ENCODE data around the gene ARHGAP26. TPM values are rescaled to one million over a fixed set of nuclear protein-coding genes. Genes with fewer than 3 reads are reported as not detected.

The ARHGAP26 gene
- total RNA-seq, 1 experiment from 2014 or later = 34.5 TPM

DNA sequence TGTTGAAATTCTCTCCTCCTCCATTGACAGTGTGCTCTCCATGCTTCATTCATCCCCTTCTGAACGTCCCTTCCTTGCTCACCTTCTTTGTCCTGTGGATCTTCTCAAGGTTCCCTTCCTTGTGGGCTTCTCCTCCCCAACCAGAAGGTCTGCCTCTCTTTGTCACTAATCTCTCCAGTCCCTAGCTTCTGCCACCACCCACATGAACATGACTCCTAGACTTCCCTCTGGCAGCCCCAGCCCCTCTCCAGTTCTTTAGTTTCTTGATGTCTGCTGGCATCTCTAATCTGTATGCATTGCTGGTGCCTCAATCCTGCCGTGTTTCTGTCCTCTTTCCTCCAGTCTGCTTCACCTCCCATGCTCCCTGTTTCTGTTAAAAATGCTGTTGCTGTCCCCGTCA, 79.3 kb downstream of the ARHGAP26 start:
- Histone ChIP-seq H2AFZ (ENCODE audit: low read depth, low read length, poor library complexity, severe bottlenecking) (no peak overlapping the region), H3K9ac (ENCODE audit: low read length) (no peak overlapping the region), H3K9me2 (ENCODE audit: insufficient read depth) (no peaks in the 10 kb centered on the region), H3K4me1 (ENCODE audit: control insufficient read depth in 1 of 2, insufficient read depth in 2 of 2, low read length in 2 of 2) (peaks cover 24 to 33% of the 10 kb centered on the region in 2 experiments), H3K4me3 (replicated peaks in 1 of 2; ENCODE audit: low read depth in 1 of 2, low read length in 2 of 2) (no peak overlapping the region), H3K27me3 (ENCODE audit: insufficient read depth, low read length) (no peaks in the 10 kb centered on the region), H3K79me2 (ENCODE audit: insufficient read depth, low read length) (peaks cover 33% of the 10 kb centered on the region), H3K27ac (ENCODE audit: low read depth, low read length) (no peak overlapping the region), H4K20me1 (ENCODE audit: insufficient read depth) (no peaks in the 10 kb centered on the region), H3K36me3 (ENCODE audit: control insufficient read depth in 1 of 2, insufficient read depth in 2 of 2, low read length in 2 of 2) (no peaks in the 10 kb centered on the region), H3K9me3 (ENCODE audit: control insufficient read depth in 1 of 2, insufficient read depth in 1 of 2, low read depth in 1 of 2, low read length in 2 of 2) (no peaks in the 10 kb centered on the region), H3K4me2 (ENCODE audit: low read length) (no peak overlapping the region)
- intact Hi-C loops (cut with micrococcal nuclease) = no loop called here
- POLR2A ChIA-PET = no interaction called here
- ATAC-seq = no peak
- CTCF ChIA-PET = no interaction called here
- DNase-seq (ENCODE audit: low read depth, low spot score) = no peak
- no peak for TF ChIP-seq ZNF274 (IDR thresholded peaks at IDR 0.05; ENCODE audit: low read depth, low read length)
- TF ChIP-seq TCF7L2 (IDR thresholded peaks at IDR 0.05; ENCODE audit: borderline replicate concordance, extremely low read depth, insufficient read depth, insufficient read length) = no peak
- TF ChIP-seq, protein P1, sequence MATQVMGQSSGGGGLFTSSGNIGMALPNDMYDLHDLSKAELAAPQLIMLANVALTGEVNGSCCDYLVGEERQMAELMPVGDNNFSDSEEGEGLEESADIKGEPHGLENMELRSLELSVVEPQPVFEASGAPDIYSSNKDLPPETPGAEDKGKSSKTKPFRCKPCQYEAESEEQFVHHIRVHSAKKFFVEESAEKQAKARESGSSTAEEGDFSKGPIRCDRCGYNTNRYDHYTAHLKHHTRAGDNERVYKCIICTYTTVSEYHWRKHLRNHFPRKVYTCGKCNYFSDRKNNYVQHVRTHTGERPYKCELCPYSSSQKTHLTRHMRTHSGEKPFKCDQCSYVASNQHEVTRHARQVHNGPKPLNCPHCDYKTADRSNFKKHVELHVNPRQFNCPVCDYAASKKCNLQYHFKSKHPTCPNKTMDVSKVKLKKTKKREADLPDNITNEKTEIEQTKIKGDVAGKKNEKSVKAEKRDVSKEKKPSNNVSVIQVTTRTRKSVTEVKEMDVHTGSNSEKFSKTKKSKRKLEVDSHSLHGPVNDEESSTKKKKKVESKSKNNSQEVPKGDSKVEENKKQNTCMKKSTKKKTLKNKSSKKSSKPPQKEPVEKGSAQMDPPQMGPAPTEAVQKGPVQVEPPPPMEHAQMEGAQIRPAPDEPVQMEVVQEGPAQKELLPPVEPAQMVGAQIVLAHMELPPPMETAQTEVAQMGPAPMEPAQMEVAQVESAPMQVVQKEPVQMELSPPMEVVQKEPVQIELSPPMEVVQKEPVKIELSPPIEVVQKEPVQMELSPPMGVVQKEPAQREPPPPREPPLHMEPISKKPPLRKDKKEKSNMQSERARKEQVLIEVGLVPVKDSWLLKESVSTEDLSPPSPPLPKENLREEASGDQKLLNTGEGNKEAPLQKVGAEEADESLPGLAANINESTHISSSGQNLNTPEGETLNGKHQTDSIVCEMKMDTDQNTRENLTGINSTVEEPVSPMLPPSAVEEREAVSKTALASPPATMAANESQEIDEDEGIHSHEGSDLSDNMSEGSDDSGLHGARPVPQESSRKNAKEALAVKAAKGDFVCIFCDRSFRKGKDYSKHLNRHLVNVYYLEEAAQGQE (IDR thresholded peaks at IDR 0.05; ENCODE audit: low read depth) = no peak
- TF ChIP-seq, protein P2, sequence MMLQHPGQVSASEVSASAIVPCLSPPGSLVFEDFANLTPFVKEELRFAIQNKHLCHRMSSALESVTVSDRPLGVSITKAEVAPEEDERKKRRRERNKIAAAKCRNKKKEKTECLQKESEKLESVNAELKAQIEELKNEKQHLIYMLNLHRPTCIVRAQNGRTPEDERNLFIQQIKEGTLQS (IDR thresholded peaks at IDR 0.05) = no peak
- TF ChIP-seq YY1 (IDR thresholded peaks at IDR 0.05; ENCODE audit: extremely low read depth, insufficient replicate concordance, low read depth, low read length) = no peak
- TF ChIP-seq SP1 (IDR thresholded peaks at IDR 0.05; ENCODE audit: low read depth) = no peak
- TF ChIP-seq, protein P3, sequence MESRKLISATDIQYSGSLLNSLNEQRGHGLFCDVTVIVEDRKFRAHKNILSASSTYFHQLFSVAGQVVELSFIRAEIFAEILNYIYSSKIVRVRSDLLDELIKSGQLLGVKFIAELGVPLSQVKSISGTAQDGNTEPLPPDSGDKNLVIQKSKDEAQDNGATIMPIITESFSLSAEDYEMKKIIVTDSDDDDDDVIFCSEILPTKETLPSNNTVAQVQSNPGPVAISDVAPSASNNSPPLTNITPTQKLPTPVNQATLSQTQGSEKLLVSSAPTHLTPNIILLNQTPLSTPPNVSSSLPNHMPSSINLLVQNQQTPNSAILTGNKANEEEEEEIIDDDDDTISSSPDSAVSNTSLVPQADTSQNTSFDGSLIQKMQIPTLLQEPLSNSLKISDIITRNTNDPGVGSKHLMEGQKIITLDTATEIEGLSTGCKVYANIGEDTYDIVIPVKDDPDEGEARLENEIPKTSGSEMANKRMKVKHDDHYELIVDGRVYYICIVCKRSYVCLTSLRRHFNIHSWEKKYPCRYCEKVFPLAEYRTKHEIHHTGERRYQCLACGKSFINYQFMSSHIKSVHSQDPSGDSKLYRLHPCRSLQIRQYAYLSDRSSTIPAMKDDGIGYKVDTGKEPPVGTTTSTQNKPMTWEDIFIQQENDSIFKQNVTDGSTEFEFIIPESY (IDR thresholded peaks at IDR 0.05; ENCODE audit: extremely low read depth, insufficient replicate concordance, low read length) = no peak
- no TSS peak for BruUV-seq (replicated peaks)
- RAD21 ChIA-PET (ENCODE audit: low non-redundant PET in 1 of 2, low total read pairs in 2 of 2, uncharacterized antibody in 2 of 2, unreplicated experiment in 2 of 2) = no interaction called here
